ENCODE data around the gene CPAMD8. TPM values are rescaled to one million over a fixed set of nuclear protein-coding genes. Genes with fewer than 3 reads are reported as not detected.

The CPAMD8 gene
- total RNA-seq, 1 donor: 0.36 TPM

DNA sequence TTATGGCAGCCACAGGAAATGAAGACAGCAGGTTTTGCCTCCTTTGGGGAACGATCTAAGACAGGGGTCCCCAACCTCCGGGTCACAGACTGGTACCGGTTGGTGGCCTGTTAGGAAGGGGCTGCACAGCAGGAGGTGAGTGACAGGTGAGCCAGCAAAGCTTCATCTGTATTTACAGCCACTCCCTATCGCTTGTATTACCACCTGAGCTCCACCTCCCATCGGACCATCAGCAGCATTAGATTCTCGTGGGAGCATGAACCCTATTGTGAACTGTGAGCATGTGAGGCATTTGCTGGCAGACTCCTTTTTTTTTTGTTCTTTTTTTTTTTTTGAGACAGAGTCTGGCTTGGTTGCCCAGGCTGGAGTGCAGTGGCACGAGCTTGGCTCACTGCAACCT is 115.6 kb downstream of the CPAMD8 start:
- TF ChIP-seq, protein P1, sequence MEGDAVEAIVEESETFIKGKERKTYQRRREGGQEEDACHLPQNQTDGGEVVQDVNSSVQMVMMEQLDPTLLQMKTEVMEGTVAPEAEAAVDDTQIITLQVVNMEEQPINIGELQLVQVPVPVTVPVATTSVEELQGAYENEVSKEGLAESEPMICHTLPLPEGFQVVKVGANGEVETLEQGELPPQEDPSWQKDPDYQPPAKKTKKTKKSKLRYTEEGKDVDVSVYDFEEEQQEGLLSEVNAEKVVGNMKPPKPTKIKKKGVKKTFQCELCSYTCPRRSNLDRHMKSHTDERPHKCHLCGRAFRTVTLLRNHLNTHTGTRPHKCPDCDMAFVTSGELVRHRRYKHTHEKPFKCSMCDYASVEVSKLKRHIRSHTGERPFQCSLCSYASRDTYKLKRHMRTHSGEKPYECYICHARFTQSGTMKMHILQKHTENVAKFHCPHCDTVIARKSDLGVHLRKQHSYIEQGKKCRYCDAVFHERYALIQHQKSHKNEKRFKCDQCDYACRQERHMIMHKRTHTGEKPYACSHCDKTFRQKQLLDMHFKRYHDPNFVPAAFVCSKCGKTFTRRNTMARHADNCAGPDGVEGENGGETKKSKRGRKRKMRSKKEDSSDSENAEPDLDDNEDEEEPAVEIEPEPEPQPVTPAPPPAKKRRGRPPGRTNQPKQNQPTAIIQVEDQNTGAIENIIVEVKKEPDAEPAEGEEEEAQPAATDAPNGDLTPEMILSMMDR (IDR thresholded peaks at IDR 0.05; ENCODE audit: extremely low read depth, low read depth, low read length): no peak
- H3K4me2 ChIP-seq (ENCODE audit: insufficient read depth, low read length): no peak overlapping the region
- DNase-seq (ENCODE audit: insufficient read length, low spot score, missing footprints): no peak

DNA sequence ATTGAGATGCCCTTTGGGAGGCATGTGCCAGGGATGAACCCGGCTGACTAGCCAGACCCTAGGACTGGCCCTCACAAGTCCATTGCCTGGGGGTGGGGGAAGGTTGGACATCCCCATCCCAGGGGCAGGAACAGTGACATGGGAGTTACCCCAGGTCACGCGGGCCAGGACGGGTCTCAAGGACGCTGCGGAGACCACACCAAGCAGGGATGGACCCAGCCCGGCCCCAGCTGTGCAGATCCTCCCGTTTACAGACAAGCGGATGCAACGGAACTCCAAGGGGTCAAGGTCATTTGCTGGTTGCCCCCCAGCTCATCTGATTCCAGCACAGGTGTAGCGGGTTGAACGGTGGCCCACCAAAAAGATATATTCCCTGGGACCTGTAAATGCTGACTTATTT is 117.9 kb downstream of the CPAMD8 start:
- Histone ChIP-seq H3K27me3 (ENCODE audit: insufficient read depth, low read length) (no peaks in the 10 kb centered on the region), H3K79me2 (ENCODE audit: insufficient read depth, low read length) (no peaks in the 10 kb centered on the region), H3K9me3 (ENCODE audit: low read depth, low read length) (peaks cover 11% of the 10 kb centered on the region), H3K4me1 (ENCODE audit: insufficient read depth, low read length) (no peaks in the 10 kb centered on the region), H2AFZ (ENCODE audit: low read length) (no peak overlapping the region), H3K4me3 (ENCODE audit: insufficient read depth, low read length) (no peak overlapping the region), H3K4me2 (ENCODE audit: insufficient read depth, low read length) (no peak overlapping the region), H3K36me3 (ENCODE audit: insufficient read depth, low read length) (no peaks in the 10 kb centered on the region), H3K27ac (ENCODE audit: low read depth, low read length) (no peak overlapping the region), H4K20me1 (ENCODE audit: insufficient read depth, low read length) (no peaks in the 10 kb centered on the region)
- TF ChIP-seq, protein P1 (IDR thresholded peaks at IDR 0.05; ENCODE audit: extremely low read depth, low read depth, low read length): no peak
- DNase-seq (ENCODE audit: insufficient read length, low spot score, missing footprints): peak; percentile 39

More for the DNA sequence above, 115.6 kb downstream of the CPAMD8 start:
- Histone ChIP-seq H3K27me3 (ENCODE audit: insufficient read depth, low read length) (no peaks in the 10 kb centered on the region), H3K36me3 (ENCODE audit: insufficient read depth, low read length) (no peaks in the 10 kb centered on the region), H3K79me2 (ENCODE audit: insufficient read depth, low read length) (no peaks in the 10 kb centered on the region), H3K4me3 (ENCODE audit: insufficient read depth, low read length) (no peak overlapping the region), H3K9me3 (ENCODE audit: low read depth, low read length) (peaks cover 11% of the 10 kb centered on the region), H4K20me1 (ENCODE audit: insufficient read depth, low read length) (no peaks in the 10 kb centered on the region), H3K27ac (ENCODE audit: low read depth, low read length) (no peak overlapping the region), H2AFZ (ENCODE audit: low read length) (no peak overlapping the region), H3K4me1 (ENCODE audit: insufficient read depth, low read length) (no peaks in the 10 kb centered on the region)

DNA sequence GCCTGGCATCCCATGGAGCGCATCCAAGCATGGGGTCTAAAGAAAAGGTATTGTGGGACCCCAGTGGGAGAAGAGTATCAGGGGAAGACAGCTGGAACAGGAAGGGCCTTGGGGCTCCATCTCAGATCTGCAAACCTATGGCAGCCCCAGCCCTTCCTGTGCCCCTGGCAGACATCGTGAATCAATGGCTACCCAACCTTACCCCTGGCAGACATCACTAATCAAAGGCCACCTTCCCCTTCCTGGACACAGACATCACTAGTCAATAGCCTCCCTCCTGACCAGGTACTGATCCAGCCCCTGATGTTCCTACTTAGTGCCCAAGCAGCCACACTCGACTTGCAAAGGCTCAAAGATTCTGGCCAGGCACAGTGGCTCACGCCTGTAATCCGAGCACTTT is 122.0 kb downstream of the CPAMD8 start:
- H3K27ac ChIP-seq (ENCODE audit: low read depth, low read length): no peak overlapping the region
- H2AFZ ChIP-seq (ENCODE audit: low read length): no peak overlapping the region
- H3K4me3 ChIP-seq (ENCODE audit: insufficient read depth, low read length): no peak overlapping the region
- H4K20me1 ChIP-seq (ENCODE audit: insufficient read depth, low read length): no peaks in the 10 kb centered on the region
- H3K36me3 ChIP-seq (ENCODE audit: insufficient read depth, low read length): no peaks in the 10 kb centered on the region
- H3K4me2 ChIP-seq (ENCODE audit: insufficient read depth, low read length): no peak overlapping the region
- no peaks in the 10 kb centered on the region for H3K79me2 ChIP-seq (ENCODE audit: insufficient read depth, low read length)
- TF ChIP-seq, protein P1 (IDR thresholded peaks at IDR 0.05; ENCODE audit: extremely low read depth, low read depth, low read length): no peak
- H3K9me3 ChIP-seq (ENCODE audit: low read depth, low read length): no peaks in the 10 kb centered on the region
- no peaks in the 10 kb centered on the region for H3K27me3 ChIP-seq (ENCODE audit: insufficient read depth, low read length)
- peak; percentile 69 for DNase-seq (ENCODE audit: insufficient read length, low spot score, missing footprints)
- H3K4me1 ChIP-seq (ENCODE audit: insufficient read depth, low read length): no peaks in the 10 kb centered on the region

DNA sequence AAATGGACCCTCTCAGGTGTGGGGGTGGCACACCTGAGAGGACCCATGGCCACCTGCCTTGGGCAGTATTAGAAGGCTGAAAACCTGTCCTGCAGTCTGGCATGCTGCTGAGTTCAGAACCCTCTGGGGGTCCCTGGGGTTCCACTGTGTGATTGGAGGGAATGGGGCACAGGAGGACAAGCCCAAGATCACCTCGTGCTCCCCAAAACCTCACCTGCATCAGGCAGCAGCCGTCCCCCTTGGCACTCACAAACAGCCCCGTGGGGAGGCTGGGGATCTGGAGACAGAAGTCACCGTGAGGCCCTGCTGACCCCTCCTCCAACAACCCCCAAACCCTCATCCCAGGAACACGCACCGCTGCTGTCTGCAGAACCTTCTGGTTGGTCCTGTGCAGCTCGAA is 123.3 kb downstream of the CPAMD8 start:
- Histone ChIP-seq H4K20me1 (ENCODE audit: insufficient read depth, low read length) (no peaks in the 10 kb centered on the region), H3K36me3 (ENCODE audit: insufficient read depth, low read length) (no peaks in the 10 kb centered on the region), H3K4me2 (ENCODE audit: insufficient read depth, low read length) (no peak overlapping the region), H3K4me1 (ENCODE audit: insufficient read depth, low read length) (no peaks in the 10 kb centered on the region), H3K27ac (ENCODE audit: low read depth, low read length) (no peak overlapping the region), H3K4me3 (ENCODE audit: insufficient read depth, low read length) (no peak overlapping the region), H2AFZ (ENCODE audit: low read length) (no peak overlapping the region), H3K79me2 (ENCODE audit: insufficient read depth, low read length) (no peaks in the 10 kb centered on the region), H3K27me3 (ENCODE audit: insufficient read depth, low read length) (no peaks in the 10 kb centered on the region), H3K9me3 (ENCODE audit: low read depth, low read length) (no peaks in the 10 kb centered on the region)
- peak; percentile 70 for DNase-seq (ENCODE audit: insufficient read length, low spot score, missing footprints)
- TF ChIP-seq, protein P1 (IDR thresholded peaks at IDR 0.05; ENCODE audit: extremely low read depth, low read depth, low read length): no peak
